HL-60 (cell line): ENCODE results near the gene RAB11B.
A peak's percentile ranks its signal among the peaks of the same experiment; 100 is the strongest.

Experiments
- GABPA ChIP-seq: IDR thresholded peaks from 2 replicates; pipeline ENCODE4 v1.6.1; 2012; ENCODE audit warnings: low read depth
- POLR2AphosphoS5 ChIP-seq: IDR thresholded peaks from 2 replicates; pipeline ENCODE4 v1.6.1; 2012; ENCODE audit warnings: low read depth
- TF ChIP-seq, protein P1 (sequence below): IDR thresholded peaks from one replicate; pipeline ENCODE4 v1.5.1; 2011; ENCODE audit warnings: low read length, control low read depth, inconsistent platforms; ENCODE audit not compliant: insufficient read depth

DNA sequence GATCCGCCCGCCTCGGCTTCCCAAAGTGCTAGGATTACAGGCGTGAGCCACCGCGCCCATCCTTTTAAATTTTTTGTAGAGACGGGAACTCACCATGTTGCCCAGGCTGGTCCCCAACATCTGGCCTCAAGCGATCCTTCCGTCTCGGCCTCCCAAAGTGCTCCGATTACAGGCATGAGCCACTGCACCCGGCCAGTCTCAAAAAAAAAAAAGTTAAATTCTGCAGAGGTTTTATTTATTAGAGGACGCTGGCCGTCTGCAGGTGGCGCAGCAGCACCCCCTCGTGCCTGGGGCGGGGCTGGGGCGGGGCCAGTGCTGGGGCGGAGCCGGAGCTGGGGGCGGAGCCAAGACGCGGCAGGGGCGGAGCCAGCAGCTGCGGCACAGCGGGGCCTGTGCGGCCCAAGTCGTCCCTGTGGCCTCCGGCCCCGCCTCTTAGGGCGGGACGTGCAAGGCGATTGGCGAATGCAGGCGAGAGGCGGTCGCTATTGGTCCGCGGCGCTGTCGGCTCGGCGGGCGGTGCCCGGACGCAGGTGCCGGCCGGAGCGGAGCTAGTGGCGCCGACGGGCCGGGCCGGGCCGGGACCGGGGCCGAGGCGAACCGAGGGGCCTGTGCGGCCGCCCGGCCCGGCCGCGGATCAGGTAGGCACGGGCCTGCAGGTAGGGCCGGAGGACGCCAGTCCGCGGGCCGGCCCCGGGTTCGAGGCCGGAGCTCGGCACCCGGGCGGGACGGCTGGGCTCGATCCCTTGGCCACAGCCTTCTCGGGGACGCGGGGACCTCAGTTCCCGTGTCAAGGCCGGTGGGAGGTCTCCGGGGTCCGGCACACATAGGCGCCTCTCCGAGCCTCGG is 22.8 kb downstream of the RAB11B start, which contains the start of gene MARCHF2:
- TF ChIP-seq, protein P1, sequence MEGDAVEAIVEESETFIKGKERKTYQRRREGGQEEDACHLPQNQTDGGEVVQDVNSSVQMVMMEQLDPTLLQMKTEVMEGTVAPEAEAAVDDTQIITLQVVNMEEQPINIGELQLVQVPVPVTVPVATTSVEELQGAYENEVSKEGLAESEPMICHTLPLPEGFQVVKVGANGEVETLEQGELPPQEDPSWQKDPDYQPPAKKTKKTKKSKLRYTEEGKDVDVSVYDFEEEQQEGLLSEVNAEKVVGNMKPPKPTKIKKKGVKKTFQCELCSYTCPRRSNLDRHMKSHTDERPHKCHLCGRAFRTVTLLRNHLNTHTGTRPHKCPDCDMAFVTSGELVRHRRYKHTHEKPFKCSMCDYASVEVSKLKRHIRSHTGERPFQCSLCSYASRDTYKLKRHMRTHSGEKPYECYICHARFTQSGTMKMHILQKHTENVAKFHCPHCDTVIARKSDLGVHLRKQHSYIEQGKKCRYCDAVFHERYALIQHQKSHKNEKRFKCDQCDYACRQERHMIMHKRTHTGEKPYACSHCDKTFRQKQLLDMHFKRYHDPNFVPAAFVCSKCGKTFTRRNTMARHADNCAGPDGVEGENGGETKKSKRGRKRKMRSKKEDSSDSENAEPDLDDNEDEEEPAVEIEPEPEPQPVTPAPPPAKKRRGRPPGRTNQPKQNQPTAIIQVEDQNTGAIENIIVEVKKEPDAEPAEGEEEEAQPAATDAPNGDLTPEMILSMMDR, result peak; percentile 34
- no peak for TF ChIP-seq GABPA
- TF ChIP-seq POLR2AphosphoS5, result no peak
